ENCODE measurements around the gene RAB11A. TPM values are rescaled to one million over a fixed set of nuclear protein-coding genes. Genes with fewer than 3 reads are reported as not detected.

RAB11A gene
- total and polyA plus RNA-seq, 2 of the 13 experiments (the other 11 are each of a cell fraction or from before 2014, with no cell fraction given): 161 to 162 TPM

DNA sequence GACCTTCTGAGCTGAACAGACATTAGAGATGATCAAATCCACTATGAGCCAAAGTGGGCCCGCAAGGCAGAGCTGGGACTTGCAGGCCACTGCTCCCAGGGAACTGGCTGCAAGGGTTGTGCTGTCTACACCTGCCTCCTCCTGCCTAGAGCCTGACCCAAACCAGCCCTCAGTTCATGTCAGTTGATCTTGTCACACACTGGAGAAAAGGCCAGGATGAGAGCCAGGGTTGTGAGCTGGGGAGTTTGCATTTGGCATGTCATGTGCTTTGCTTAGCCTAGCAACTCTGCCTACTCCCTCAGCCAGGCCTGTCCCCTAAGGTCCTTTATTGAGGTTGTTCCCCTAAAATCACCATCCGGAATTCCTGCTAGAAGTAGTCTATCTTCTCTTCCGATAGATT, 67.8 kb downstream of the RAB11A start (continued):
- TF ChIP-seq ETV6 (CRISPR knock-in tag; conservative IDR thresholded peaks at IDR 0.05): no peak
- TF ChIP-seq ZUFSP (CRISPR knock-in tag; IDR thresholded peaks at IDR 0.05; ENCODE audit: borderline replicate concordance): no peak
- no peak for TF ChIP-seq GZF1 (CRISPR knock-in tag; IDR thresholded peaks at IDR 0.05)
- no peak for TF ChIP-seq ZFP82 (CRISPR knock-in tag; IDR thresholded peaks at IDR 0.05; ENCODE audit: borderline replicate concordance)
- TF ChIP-seq SNRNP70 (IDR thresholded peaks at IDR 0.05; ENCODE audit: low read depth, low read length): no peak
- TF ChIP-seq KLF11 (CRISPR knock-in tag; IDR thresholded peaks at IDR 0.05): no peak
- no peak for TF ChIP-seq KLF12 (CRISPR knock-in tag; IDR thresholded peaks at IDR 0.05; ENCODE audit: borderline replicate concordance)
- no peak for TF ChIP-seq ZNF275 (CRISPR knock-in tag; IDR thresholded peaks at IDR 0.05; ENCODE audit: borderline replicate concordance)
- TF ChIP-seq IRF2 (CRISPR knock-in tag; IDR thresholded peaks at IDR 0.05): no peak
- no peak for TF ChIP-seq ZNF124 (CRISPR knock-in tag; IDR thresholded peaks at IDR 0.05)
- no peak for TF ChIP-seq TFDP2 (CRISPR knock-in tag; IDR thresholded peaks at IDR 0.05)
- no peak for TF ChIP-seq MEIS2 (CRISPR knock-in tag; IDR thresholded peaks at IDR 0.05)
- TF ChIP-seq, protein P1, sequence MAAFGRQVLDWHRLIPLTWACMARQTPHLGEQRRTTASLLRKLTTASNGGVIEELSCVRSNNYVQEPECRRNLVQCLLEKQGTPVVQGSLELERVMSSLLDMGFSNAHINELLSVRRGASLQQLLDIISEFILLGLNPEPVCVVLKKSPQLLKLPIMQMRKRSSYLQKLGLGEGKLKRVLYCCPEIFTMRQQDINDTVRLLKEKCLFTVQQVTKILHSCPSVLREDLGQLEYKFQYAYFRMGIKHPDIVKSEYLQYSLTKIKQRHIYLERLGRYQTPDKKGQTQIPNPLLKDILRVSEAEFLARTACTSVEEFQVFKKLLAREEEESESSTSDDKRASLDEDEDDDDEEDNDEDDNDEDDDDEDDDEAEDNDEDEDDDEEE (CRISPR knock-in tag; IDR thresholded peaks at IDR 0.05): no peak

Measured in HepG2 (cell line).